Mucosa of stomach (tissue), 1 donor: Measurements from ENCODE around the gene ATP6V0A4.
"Not testable (repeated sequence)": the region's sequence is repeated elsewhere in the genome, so short reads cannot be mapped to it uniquely, and the experiment has no call there.

Source experiments
- H3K27me3 ChIP-seq: one replicate; pipeline ENCODE4 v1.7.0; 2013; ENCODE audit warnings: mild to moderate bottlenecking, low read length; ENCODE audit not compliant: control insufficient read depth, insufficient read depth
- H3K36me3 ChIP-seq: one replicate; pipeline ENCODE4 v1.7.0; 2013; ENCODE audit warnings: low read length; ENCODE audit not compliant: control insufficient read depth, insufficient read depth
- H3K4me1 ChIP-seq: one replicate; pipeline ENCODE4 v1.7.0; 2013; ENCODE audit warnings: mild to moderate bottlenecking, low read length; ENCODE audit not compliant: control insufficient read depth, insufficient read depth
- H3K4me3 ChIP-seq: one replicate; pipeline ENCODE4 v1.7.0; 2013; ENCODE audit warnings: low read length
- H3K9ac ChIP-seq: one replicate; pipeline ENCODE4 v1.7.0; 2013; ENCODE audit warnings: mild to moderate bottlenecking, low read length, moderate library complexity
- H3K9me3 ChIP-seq: one replicate; pipeline ENCODE4 v1.7.0; 2013; ENCODE audit warnings: mild to moderate bottlenecking, low read length, moderate library complexity; ENCODE audit not compliant: control insufficient read depth
- donor health status: Pancreatic carcinoma.

Gene ATP6V0A4

DNA sequence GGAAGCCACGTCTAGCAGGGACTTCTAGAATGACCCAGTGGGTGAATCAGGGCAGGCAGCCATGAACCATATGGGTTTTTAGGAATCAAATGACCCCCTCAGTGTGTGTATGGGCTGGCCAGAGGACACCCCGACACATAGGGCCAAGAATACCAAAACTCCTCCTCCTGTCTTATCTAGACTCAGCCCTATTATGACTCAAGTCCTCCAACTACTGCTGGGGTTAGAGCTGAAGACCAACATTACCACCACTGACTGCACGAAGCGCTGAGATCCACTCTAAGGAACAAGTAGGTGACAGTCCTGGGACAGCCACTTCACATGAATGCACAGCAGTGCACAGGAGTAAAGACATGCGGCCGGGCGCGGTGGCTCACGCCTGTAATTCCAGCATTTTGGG, 85.3 kb downstream of the ATP6V0A4 start:
- no peaks in the 10 kb centered on the region for H3K9me3 ChIP-seq
- H3K9ac ChIP-seq = no peak overlapping the region
- H3K36me3 ChIP-seq = no peaks in the 10 kb centered on the region
- H3K27me3 ChIP-seq = no peaks in the 10 kb centered on the region
- H3K4me1 ChIP-seq = no peaks in the 10 kb centered on the region
- H3K4me3 ChIP-seq = no peak overlapping the region

DNA sequence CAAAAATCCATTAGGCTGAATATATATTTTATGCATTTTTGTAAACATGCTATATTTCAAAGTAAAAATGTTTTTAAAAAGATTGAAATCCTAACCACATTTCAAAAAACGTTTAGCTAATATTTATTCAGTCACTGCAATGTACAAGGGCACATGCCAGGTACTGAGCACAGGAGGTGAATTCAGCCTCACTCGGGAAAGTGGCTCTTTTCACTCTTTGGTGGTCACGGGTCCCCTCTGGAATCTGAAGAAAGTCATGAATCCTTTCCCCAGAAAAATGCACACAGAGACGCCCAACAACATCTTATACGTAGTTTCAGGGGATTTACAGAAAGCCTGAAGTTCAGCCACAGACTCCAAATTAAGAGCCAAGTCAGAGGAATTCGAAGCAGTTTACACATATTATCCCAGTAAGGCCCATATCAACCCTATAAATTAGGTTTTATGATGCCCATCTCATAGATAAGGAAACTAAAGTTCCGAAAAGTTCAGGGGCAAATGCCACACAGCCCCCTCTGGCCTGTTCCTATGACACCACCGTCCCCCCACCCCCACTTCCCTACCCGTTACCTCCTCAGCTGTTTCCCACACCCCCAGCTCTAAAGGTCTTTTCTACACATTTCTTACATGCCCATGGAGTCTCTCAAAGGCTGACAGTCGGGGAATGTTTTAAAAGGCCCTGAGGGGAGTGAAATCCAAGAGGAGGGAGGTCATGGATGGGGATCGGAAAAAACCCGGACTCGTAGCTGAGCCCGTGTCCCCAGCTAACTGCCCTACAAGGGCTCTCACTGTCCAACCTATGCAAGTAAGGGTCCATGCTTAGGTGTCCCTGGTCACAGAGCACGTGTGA, 87.2 kb downstream of the ATP6V0A4 start:
- Histone ChIP-seq H3K4me3 (no peak overlapping the region), H3K36me3 (no peaks in the 10 kb centered on the region), H3K9me3 (no peaks in the 10 kb centered on the region), H3K4me1 (no peaks in the 10 kb centered on the region), H3K27me3 (no peaks in the 10 kb centered on the region), H3K9ac (no peak overlapping the region)

GRCh38 chr7:138705167-138705566, 92.8 kb downstream of the ATP6V0A4 start:
- Histone ChIP-seq H3K4me3 (no peak overlapping the region), H3K9me3 (no peaks in the 10 kb centered on the region), H3K4me1 (no peaks in the 10 kb centered on the region), H3K27me3 (no peaks in the 10 kb centered on the region), H3K36me3 (no peaks in the 10 kb centered on the region), H3K9ac (no peak overlapping the region)

DNA sequence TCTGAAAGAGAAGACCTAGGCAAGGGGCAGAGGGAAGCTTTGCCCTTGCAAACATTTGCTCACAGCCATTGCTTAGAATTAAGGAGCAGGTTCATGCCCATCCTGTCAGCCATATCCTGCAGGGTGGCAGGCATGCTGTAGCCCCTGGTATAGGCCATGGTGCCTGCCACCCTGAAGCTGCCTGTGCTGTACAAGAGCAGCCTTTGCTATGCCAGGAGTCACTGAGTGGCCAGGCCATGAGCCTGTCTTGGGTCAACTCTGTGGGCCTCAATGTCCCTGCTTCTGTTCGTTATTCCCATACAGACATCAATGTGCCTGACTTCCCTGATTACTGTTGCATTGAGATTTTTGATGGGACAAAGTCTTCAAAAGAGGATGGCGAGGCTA, 96.5 kb downstream of the ATP6V0A4 start:
- no peaks in the 10 kb centered on the region for H3K9me3 ChIP-seq
- no peaks in the 10 kb centered on the region for H3K4me1 ChIP-seq
- no peaks in the 10 kb centered on the region for H3K27me3 ChIP-seq
- H3K36me3 ChIP-seq = no peaks in the 10 kb centered on the region
- no peak overlapping the region for H3K4me3 ChIP-seq
- no peak overlapping the region for H3K9ac ChIP-seq

DNA sequence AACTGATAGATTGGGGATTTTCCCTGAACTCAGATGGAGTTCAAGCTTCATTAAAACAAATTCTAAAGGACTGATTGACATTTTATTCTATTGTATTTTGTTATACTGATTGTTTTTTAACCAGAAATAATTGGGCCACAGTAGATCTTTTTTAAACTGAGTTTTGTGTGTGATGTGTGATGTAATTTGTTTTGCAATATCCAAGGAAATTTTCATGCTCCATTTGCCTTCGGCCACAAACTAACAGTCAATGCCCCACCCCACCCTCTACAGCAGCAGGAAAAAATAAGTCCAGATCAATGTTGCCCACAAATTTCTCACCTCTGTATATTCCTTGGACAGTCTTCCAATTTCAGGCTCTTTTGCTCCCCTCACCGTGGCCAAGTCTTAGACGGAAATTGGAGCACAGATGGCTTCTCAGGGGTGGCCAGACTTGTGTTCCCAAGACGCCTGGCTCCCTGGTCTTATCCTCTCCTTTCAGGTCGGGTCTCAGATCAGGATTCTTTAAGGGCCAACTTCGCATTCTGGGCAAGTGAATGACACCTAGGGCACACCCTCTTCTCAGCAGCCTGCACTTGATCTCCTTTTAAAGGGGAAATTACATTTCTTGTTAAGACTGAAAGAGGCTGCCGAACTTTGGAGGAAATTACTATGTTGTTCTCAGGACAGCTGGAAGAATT, 97.0 kb downstream of the ATP6V0A4 start, which contains the start of gene SVOPL:
SVOPL (minus strand) TSS at position 506 of the 680 bp plus-strand sequence. CDS start 22,317 bp downstream, outside the sequence.
- Histone ChIP-seq H3K9me3 (no peaks in the 10 kb centered on the region), H3K9ac (no peak within 1 kb of the TSS), H3K4me3 (no peak within 1 kb of the TSS), H3K27me3 (no peaks in the 10 kb centered on the region), H3K4me1 (no peaks in the 10 kb centered on the region), H3K36me3 (no peaks in the 10 kb centered on the region)

DNA sequence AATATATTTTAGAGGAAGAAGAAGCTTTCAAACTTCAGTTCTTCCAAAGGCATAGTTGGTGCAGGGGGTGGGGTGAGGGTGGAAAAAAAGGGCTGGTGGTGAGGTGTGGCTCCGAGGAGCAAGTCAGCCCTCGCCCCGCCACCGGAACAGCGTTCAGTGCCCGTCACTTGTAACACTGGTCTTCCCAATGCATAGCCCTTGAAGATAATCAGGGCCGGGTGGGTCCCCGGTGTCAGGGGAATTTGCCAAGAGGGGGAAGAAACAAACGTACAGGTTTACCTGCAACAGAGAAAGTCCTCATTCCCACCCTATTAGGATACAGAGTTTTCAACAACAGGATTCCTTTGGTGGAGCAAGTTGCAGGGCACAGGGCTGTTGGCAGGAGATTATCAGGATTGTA, 98.3 kb downstream of the ATP6V0A4 start:
- Histone ChIP-seq H3K9me3 (no peaks in the 10 kb centered on the region), H3K9ac (no peak overlapping the region), H3K27me3 (no peaks in the 10 kb centered on the region), H3K4me1 (no peaks in the 10 kb centered on the region), H3K4me3 (no peak overlapping the region), H3K36me3 (no peaks in the 10 kb centered on the region)

- H3K9ac ChIP-seq = no peak overlapping the region
- H3K4me3 ChIP-seq = no peak overlapping the region
- no peaks in the 10 kb centered on the region for H3K27me3 ChIP-seq
- H3K4me1 ChIP-seq = no peaks in the 10 kb centered on the region
- H3K9me3 ChIP-seq = no peaks in the 10 kb centered on the region
- no peaks in the 10 kb centered on the region for H3K36me3 ChIP-seq
These were observed 99.7 kb downstream of the ATP6V0A4 start for GRCh38 chr7:138698281-138698680.

- no peaks in the 10 kb centered on the region for H3K9me3 ChIP-seq
- H3K27me3 ChIP-seq = no peaks in the 10 kb centered on the region
- no peak overlapping the region for H3K9ac ChIP-seq
- H3K36me3 ChIP-seq = no peaks in the 10 kb centered on the region
- no peaks in the 10 kb centered on the region for H3K4me1 ChIP-seq
- H3K4me3 ChIP-seq = no peak overlapping the region
These were observed 100.3 kb downstream of the ATP6V0A4 start for GRCh38 chr7:138697535-138698182.

DNA sequence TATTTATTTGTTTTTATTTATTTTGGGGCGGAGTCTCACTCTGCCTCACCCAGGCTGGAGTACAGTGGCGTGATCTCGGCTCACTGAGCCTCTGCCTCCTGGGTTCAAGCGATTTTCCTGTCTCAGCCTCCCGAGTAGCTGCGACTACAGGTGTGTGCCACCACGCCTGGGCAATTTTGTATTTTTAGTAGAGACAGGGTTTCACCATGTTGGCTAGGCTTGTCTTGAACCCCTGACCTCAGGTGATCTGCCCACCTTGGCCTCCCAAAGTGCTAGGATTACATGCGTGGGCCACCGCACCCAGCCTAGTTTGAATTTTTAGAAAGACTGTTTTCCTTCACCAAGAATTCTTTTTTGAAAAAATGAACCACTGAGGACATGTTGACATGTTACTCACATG, 102.2 kb downstream of the ATP6V0A4 start:
- H3K4me3 ChIP-seq, H3K27me3 ChIP-seq, H3K36me3 ChIP-seq, H3K9ac ChIP-seq, H3K4me1 ChIP-seq, H3K9me3 ChIP-seq: not testable (repeated sequence)

GRCh38 chr7:138695106-138695505, 102.9 kb downstream of the ATP6V0A4 start:
- Histone ChIP-seq H3K4me1 (no peaks in the 10 kb centered on the region), H3K27me3 (no peaks in the 10 kb centered on the region), H3K4me3 (no peak overlapping the region), H3K9ac (no peak overlapping the region), H3K9me3 (no peaks in the 10 kb centered on the region), H3K36me3 (no peaks in the 10 kb centered on the region)

DNA sequence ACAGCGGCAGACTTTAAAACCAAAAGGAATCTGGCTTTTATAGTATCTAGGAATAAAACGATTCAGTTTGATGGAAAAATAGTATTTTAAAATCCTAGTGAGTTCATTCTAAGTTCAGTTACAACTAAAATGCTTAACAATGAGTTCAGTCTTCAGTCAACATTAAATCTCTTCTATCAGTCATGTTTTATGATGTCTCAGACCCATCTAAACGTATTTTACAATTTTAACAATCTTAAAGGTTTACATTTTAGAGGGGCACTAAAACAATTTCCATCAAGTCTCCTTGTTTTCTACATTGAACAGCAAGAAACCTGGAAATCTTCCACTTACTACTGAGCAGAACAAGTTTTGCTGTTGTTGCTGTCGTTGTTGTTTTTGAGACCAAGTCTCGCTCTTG, 106.8 kb downstream of the ATP6V0A4 start:
- H3K9ac ChIP-seq = no peak overlapping the region

GRCh38 chr7:138690495-138690894, 107.5 kb downstream of the ATP6V0A4 start:
- no peaks in the 10 kb centered on the region for H3K9me3 ChIP-seq
- H3K4me3 ChIP-seq = no peak overlapping the region

More for the DNA sequence above, 106.8 kb downstream of the ATP6V0A4 start:
- H3K4me1 ChIP-seq = no peaks in the 10 kb centered on the region
- no peak overlapping the region for H3K4me3 ChIP-seq
- H3K36me3 ChIP-seq = no peaks in the 10 kb centered on the region
- no peaks in the 10 kb centered on the region for H3K27me3 ChIP-seq
- H3K9me3 ChIP-seq = no peaks in the 10 kb centered on the region

More at GRCh38 chr7:138690495-138690894, 107.5 kb downstream of the ATP6V0A4 start:
- Histone ChIP-seq H3K27me3 (no peaks in the 10 kb centered on the region), H3K4me1 (no peaks in the 10 kb centered on the region), H3K9ac (no peak overlapping the region), H3K36me3 (no peaks in the 10 kb centered on the region)
